Fibroblast of villous mesenchyme (primary cell): ENCODE results near the gene ZNF646. TPM values are rescaled to one million over a fixed set of nuclear protein-coding genes. Genes with fewer than 3 reads are reported as not detected.
A peak's percentile ranks its signal among the peaks of the same experiment; 100 is the strongest.

ENCODE experiments used
- DNase-seq: peaks from one replicate; pipeline ENCODE4 v3.0.0-alpha.2; 2010; ENCODE audit warnings: low read depth
- H3K4me3 ChIP-seq: 2 replicates; pipeline ENCODE4 v1.5.1; 2011; ENCODE audit warnings: low read depth, mild to moderate bottlenecking, low read length
- CTCF ChIP-seq: IDR thresholded peaks from 2 replicates; pipeline ENCODE4 v1.5.1; 2012; ENCODE audit warnings: low read depth, mild to moderate bottlenecking, low read length; ENCODE audit not compliant: insufficient read depth
- total RNA-seq: library from RNA; depleted of rRNA; stranded (reverse); fragments of >200 nt; gene quantifications from 2 replicates; pipeline ENCODE4 v1.2.3, GENCODE V29; 2012

The ZNF646 gene
- 13.4 and 15.8 TPM in 2 replicates for total RNA-seq

- TF ChIP-seq CTCF, result no peak
- H3K4me3 ChIP-seq, result peak within 1 kb of the TSS; percentile 95
- DNase-seq, result peak; percentile 100
Measured at GRCh38 chr16:31073970-31074813, at the start of gene ZNF646, which contains the start of gene ZNF668. Gene ZNF646 (plus strand): TSS chr16:31074422. CDS start chr16:31076325, 1,903 bp downstream. Gene ZNF668 (minus strand): TSS chr16:31074240. CDS start chr16:31064459, 9,781 bp downstream.

GRCh38 chr16:31025339-31025738 is 48.9 kb upstream of the ZNF646 start:
- TF ChIP-seq CTCF, result no peak
- no peak for DNase-seq
- no peak overlapping the region for H3K4me3 ChIP-seq

- TF ChIP-seq CTCF, result no peak
- no peak for DNase-seq
- H3K4me3 ChIP-seq, result no peak overlapping the region
Measured at GRCh38 chr16:31029272-31029671, 45.0 kb upstream of the ZNF646 start.

DNA sequence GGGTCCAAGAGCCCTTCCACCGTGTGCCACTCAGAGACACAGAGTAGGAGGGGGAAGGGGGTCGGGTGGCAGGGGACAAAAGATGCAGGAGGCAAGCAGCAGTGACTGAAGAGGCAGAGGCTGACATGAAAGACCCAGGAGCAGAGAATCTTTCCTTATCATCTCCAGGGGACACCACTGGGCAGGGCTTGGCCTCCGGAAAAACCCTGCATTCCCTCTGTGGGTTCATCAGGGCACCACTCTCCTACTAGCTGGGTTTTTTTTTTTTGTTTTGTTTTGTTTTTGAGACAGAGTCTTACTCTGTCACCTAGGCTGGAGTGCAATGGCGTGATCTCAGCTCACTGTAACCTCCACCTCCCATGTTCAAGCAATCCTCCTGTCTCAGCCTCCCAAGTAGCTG is 42.9 kb upstream of the ZNF646 start:
- no peak for TF ChIP-seq CTCF
- H3K4me3 ChIP-seq, result no peak overlapping the region
- no peak for DNase-seq

- DNase-seq, result peak; percentile 98
- no peak for TF ChIP-seq CTCF
- peak within 1 kb of the TSS; percentile 94 for H3K4me3 ChIP-seq
Measured at GRCh38 chr16:31032736-31033708, 41.2 kb upstream of the ZNF646 start, which contains the start of gene STX4. Gene STX4 (plus strand): TSS chr16:31033558. CDS start chr16:31033806, 248 bp downstream.

- peak overlapping the region; percentile 94 for H3K4me3 ChIP-seq
- no peak for TF ChIP-seq CTCF
- DNase-seq, result peak; percentile 76
Measured at GRCh38 chr16:31033709-31034492, 40.3 kb upstream of the ZNF646 start.
